Stimulated activated CD8-positive, alpha-beta memory T cell treated with anti-CD3 and anti-CD28 coated beads, Interleukin-12 subunit alpha, Interleukin-12 subunit beta, amount 100 ng/mL, for 1 hour (primary cell): ENCODE results near the gene AKAP17A.

ENCODE experiments used
- DNase-seq: peaks from one replicate; pipeline ENCODE4 v3.0.0-alpha.2; 2020; ENCODE audit warnings: low read depth

The AKAP17A gene

DNA sequence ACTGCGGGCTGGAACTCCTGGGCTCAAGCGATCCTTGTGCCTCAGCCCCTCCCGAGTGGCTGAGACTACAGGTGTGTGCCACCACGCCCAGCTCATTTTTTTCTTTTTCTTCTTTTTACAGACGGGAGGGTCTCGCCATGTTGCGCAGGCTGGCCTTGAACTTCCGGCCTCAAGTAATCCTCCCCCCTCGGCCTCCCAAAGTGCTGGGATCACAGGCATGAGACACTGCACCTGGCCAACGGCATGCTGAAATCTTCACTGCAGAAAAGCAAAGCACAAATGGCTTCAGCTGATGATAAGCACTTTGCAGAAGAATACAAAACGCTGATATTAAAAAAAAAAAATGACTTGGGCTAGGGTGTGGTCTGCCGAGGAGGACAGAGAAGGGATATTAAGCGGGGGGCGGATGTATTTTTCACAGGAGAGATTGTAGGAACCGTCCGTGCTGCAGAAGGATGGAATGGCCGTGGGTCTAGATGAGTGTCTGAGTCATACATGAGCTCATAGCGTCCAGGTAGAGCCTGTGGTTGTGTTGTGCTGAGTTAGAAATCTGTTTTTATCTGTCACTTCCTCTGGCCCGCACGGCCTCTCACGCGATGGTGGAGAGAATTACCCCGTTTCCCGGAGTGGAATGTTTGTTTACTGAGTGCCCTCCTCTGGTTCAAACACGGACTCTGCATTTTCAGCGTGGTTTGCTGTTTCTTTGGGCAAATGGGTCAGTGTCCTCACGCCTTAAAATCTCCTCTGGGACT is 8.5 kb upstream of the AKAP17A start:
- peak; percentile 29 for DNase-seq

DNA sequence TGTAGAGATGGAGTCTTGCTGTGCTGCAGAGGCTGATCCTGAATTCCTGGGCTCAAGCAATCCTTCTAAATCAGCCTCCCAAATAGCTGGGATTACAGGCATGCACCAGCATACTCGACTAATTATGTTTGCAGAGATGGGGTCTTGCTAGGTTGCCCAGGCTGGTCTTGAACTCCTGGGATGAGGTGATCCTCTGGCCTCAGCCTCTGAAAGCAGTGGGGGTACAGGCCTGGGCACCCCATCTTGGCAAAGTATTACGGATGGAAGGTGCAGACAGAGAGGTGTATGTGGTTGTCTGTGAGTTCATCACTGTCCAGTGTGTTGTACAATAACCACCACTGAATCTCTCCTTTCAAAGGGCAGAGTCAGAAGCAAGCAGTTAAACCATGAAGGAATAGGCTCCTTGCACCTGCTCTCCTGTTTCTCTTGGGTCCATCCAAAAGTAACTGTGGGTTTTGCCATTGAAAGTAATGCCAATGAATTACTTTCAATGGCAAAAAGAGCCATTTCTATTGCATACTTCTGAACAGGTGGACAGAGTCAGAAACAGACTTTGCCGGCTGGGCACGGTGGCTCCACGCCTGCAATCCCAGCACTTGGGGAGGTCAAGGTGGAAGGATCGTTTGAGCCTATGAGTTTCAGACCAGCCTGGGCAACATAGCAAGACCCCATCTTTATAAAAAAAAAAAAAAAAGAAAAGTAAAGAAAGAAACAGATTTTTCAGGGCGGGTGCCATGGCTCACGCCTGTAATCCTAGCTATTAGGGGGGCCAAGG is 7.0 kb upstream of the AKAP17A start:
- DNase-seq: no peak

DNA sequence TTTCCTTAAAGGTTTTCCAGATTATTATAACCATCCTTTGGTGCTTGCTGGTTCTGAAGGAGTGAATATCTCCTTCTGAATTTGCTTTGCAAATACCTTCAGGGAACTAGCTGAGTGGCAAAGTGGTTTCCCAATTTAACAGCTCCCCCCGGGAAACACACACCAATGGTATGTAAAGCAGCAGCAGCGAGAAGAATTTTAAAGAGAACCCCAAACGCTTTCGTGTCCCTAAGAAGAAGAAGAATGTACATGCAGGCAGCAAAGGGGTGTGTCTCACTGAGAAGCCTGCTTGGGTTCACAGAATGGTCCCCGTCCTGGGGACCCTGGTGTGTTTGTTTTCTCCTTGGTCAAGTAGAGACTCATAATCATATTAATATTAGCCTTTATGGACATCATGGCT is 4.2 kb upstream of the AKAP17A start:
- no peak for DNase-seq

DNA sequence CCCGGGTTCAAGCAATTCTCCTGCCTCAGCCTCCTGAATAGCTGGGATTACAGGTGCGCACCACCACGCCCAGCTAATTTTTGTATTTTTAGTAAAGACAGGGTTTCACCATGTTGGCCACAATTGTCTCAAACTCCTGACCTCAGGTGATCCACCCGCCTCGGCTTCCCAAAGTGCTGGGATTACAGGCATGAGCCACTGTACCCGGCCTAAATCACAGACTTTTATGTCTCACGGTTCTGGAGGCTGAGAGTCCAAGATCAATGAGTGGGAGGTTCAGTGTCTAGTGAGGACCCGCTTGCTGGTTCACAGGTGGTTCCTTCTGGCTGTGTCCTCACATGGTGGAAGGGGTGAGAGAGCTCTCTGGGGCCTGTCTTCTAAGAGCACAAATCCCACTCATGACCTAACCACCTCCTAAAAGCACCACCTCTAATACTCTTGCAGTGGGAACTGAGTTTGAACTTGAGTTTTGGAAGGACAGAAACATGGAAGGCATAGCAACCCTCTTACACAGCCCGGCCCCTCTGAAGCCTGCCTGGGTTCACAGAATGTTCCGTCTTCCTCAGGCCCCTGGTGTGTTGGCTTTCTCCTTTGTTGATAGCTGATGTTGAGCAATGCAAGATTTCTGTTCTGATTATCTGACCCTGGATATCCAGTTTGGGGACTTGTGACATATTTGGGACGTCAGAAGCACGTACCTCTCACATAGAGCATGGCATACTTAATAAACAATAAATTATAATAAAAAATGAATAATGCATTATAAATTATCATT is 1.9 kb upstream of the AKAP17A start:
- DNase-seq: no peak

DNA sequence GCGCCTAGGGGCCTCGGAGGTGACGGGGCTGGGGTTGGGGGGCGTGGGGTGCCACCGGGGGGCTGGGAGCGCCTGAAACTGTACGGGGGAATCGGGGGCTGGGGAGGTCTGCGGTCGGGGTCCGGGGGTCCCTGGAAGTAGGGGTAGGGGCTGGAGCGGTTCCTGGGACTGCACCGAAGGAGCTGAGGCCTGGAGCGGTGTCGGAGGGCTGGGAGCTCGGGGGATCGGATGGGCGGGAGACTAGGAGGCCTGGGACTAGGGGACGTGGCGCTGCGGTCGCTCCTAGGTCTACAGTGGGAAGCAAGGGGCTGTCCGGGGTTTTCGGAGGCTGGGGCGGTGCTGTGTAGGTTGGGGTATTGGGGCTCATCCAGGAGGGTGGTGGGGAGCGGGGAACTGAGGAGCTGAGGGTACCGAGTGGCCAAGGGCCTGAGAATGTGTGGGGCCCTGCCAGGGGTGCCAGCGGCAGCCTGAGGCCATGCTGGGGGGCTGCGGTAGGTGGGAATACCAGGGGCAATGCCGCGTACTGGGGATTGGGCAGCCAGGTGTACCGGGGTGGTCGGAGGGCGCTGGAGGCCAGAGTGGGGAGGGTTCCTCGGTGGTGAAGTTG is 562 bp downstream of the AKAP17A start:
- DNase-seq: no peak

DNA sequence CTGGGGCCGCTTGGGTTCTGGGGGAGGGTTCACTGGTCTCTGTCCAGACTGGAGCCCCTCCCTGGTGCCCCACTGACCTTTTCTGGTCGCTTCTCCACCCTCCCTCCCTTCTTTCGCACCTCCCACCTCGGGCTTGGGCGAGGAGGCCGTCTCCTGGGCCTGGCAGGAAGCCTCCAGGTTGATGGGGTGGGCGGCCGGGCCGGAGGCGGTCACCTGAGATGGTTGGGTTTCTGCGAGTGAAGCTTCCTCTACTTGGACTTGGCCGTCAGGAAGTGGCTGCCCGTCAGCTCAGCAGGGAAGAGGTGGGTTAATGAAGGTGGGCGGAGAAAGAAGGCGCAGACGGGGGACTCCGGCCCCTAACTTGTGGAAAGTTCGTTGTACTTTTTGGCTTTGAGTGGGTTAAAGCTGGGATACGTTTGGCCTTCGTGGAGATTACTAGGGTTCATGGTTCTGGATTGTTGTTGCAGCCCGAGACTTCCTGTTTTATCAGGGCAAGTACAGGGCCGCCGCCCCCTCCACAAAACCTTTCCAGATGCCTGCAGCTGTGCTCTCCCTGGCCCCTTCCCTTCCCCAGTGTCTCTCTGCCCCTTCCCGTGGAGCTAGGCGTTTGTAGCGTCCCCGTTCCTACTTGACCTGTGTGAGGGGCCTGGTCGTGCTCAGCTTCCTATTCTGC is 1.2 kb downstream of the AKAP17A start:
- no peak for DNase-seq

DNA sequence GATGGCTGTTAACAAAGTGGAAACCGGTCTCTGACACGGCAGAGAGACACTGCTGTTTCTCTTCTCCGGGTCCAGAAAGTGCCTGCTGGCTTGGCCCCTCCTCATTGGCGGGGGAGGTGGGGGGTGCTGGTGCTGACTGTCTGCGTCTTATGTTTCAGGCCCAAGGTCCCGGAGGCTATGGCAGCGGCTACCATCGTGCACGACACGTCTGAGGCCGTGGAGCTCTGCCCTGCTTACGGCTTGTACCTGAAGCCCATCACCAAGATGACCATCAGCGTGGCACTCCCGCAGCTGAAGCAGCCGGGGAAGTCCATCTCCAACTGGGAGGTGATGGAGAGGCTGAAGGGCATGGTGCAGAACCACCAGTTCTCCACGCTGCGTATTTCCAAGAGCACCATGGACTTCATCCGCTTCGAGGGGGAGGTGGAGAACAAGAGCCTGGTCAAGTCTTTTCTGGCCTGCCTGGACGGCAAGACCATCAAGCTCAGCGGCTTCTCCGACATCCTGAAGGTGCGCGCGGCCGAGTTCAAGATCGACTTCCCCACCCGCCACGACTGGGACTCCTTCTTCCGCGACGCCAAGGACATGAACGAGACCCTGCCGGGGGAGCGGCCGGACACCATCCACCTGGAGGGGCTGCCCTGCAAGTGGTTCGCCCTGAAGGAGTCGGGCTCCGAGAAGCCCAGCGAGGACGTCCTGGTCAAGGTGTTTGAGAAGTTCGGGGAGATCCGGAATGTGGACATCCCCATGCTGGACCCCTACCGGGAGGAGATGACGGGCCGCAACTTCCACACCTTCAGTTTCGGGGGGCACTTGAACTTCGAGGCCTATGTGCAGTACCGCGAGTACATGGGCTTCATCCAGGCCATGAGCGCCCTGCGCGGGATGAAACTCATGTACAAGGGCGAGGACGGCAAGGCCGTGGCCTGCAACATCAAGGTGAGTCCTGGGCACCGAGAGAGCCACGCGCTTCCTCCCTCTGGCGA is 2.2 kb downstream of the AKAP17A start:
- DNase-seq: no peak

DNA sequence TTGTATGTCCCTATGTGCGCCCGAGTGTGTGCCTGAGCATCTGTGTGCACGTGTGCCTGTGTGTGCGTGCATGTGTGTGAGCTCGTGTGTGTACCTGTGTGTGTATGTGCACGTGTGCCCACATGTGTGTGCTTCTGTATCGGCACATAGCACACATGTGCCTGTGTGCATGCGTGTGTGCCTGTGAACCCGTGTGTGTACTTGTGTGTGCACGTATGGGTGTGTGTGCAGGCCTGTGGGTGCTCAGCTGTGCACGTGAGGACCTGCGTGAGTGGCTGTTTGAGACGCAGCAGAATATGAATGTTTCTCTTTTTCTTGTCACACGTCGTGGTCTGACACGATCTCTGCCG is 4.3 kb downstream of the AKAP17A start:
- no peak for DNase-seq

DNA sequence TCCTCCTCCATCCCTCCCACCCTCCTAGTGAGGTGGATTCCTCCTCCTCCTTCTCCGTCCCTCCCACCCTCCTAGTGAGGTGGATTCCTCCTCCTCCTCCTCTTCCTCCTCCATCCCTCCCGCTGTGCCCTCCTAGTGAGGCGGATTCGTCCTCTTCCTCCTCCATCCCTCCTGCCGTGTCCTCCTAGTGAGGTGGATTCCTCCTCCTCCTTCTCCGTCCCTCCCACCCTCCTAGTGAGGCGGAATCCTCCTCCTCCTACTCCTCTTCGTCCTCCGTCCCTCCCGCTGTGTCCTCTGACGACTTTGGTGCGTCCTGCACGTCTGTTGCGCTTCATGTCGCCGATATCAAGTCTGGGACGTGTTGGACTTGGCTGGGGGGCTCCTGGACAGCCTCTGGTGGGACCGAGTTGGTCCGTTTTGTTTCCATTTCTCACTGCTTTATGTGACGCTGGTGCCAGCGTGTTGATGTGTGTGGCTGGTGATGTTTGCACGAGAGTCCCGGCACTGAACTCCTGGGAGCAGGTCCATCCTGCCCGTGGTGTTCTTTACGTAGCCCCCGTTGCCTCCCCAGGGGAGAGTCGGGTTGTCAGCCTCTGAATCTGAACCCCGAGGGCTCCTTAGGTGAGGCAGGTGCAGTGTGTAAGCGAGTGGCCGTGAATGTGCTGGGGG is 5.4 kb downstream of the AKAP17A start:
- DNase-seq: no peak

DNA sequence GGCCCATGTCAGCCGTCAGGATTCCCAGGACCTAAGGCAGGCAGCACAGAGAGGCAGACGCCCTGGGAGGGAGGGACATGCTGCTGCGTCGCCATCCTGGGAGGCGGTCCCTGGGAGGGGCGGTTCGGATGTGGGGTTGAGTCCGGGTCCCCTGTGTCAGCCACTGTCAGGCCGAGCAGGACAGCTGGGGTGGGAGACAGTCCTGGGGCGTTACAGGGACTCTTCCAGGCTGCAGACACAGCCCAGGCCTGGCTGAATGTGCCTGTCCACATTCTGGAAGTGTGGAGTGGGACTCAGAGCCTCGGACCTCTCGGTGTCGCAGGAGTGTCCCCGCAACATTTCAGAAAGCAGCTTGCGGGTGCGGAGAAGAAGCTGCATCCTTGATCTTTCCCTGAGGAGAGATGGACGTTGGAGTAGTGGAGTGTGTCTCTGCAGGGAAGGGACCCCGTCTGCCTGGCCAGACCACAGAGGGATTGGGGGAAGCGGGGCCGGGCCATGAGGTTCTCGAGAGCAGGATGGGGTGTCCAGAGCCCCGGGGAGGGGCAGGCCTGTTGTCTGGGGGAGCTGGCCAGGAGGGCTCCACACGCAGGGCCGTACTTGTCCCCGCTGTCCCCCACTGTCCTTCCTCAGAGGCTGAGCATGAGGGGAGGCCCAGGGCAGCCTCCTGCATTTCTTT is 6.1 kb downstream of the AKAP17A start:
- no peak for DNase-seq

DNA sequence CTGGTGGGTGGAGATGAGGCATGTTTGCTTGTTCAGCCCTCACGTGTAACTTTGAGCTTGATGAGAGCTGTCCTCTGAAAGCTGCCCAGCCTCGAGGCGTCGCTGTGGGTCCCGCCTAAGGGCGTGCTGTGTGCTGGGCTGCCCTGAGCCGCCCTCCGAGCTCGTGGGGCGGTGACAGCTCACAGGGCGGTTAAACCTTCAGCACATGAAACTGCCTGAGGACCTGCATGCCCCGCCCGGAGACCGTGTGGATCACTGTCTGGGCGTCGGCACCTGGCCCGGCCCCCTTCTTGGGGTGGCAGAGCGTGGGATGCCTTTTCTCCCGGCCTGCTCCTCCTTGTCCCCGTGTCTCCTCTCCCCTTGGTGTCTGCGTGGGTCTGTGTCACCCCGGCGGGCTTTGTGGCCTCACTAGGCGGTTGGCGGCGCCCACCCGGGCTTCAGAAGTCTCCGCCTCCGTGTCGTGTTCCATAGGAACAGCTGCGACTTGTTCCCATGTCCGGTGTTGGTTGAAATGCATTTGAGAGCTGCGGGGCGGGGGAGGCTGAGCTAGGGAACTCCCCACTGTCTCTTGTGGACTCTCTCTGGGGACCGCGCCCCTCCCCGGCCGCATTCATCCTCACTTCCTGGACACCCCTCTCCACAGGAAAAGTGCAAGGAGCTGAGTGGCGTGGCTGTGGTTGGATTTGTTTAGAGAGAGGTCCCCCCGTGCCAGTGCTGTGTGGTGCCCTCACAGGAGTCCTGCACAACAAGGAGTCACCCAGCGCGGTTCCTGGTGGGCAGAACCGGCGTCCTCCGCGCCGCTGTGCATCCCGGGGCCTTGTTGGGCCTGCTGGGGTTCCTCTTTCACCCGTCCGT is 6.8 kb downstream of the AKAP17A start:
- DNase-seq: no peak

DNA sequence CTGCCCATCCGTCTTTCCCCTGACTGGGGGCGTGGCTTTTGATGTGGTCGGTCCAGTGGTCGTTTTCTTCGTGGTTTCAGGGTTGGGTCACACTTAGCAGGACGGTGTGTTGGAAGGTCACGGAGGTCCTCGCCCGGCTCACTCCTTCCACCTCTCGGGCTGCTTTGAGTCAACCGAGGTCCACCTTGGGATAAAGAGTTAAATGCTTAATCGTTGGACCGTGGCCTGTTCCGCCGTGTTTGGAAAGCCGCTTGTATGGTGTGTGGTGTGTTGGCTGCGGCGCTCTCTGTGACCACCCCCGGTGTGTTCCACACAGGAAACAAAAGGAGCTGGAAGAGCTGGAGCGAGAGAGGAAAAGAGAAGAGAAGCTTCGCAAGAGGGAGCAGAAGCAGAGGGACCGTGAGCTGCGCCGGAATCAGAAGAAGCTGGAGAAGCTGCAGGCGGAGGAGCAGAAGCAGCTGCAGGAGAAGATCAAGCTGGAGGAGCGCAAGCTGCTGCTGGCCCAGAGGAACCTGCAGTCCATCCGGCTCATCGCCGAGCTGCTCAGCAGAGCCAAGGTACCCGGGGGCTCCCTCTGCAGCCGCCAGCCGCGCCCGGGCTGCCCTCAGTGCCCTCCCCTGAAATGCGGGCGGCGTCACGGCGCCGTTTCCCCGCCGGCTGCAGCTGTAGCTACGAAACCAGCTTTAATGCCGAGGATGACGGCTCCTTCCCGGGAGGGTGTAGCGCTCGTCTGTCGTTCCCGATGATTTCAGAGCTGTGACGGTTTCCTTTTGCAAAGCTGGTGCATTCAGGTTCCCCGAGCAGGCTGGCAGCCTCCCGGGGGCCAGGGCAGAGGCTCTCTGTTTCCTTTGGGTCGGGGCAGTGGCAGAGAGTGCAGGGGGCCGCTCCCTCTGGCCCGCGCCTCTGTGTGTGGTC is 7.7 kb downstream of the AKAP17A start:
- DNase-seq: no peak

DNA sequence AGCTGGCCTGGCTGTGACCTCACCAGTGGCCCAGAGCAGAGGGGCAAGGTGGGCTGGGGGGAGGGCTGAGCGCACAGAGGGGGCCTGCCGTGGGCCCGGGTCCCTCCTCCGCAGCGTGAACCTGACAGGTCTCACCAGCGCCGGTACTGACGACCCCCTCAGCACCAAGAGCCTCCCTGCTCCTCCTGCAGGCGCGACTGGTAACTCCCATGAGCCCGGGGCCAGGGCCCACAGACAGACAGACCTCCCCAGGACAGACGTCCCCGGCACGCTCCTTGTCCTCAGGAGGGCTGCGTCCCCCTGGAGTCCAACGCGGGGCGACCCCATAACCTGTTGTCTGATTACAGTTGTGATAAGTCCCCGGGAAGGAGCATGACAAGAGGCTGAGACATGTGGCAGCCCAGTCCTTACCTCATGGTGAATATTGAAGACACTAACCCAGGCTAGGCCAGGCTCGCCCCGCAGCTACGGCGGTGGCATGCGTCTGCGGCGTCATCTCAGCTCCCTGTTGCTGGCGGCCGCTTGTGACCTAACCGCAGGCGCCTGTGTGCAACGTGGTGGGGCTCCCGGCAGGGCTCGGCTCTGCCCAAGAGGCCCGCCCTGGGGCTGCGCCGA is 8.5 kb downstream of the AKAP17A start:
- DNase-seq: no peak

DNA sequence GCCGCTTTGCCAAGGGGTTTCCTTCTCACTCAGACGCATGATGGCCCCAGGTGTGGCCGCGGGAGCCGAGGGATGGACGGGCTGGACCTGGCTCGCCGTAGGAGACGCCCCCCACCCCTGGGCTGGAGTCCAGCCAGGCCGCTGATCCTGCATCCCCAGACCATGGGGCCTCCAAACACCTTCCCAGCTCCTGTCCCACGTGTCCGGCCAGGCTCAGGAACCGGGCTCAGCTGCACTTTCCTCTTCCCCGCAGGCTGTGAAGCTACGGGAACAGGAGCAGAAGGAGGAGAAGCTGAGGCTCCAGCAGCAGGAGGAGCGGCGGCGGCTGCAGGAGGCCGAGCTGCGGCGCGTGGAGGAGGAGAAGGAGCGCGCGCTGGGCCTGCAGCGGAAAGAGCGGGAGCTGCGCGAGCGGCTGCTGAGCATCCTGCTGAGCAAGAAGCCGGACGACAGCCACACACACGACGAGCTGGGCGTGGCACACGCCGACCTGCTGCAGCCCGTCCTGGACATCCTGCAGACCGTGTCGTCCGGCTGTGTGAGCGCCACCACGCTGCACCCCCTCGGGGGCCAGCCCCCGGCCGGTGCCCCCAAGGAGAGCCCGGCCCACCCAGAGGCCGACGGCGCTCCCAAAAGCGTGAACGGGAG is 9.1 kb downstream of the AKAP17A start:
- no peak for DNase-seq

DNA sequence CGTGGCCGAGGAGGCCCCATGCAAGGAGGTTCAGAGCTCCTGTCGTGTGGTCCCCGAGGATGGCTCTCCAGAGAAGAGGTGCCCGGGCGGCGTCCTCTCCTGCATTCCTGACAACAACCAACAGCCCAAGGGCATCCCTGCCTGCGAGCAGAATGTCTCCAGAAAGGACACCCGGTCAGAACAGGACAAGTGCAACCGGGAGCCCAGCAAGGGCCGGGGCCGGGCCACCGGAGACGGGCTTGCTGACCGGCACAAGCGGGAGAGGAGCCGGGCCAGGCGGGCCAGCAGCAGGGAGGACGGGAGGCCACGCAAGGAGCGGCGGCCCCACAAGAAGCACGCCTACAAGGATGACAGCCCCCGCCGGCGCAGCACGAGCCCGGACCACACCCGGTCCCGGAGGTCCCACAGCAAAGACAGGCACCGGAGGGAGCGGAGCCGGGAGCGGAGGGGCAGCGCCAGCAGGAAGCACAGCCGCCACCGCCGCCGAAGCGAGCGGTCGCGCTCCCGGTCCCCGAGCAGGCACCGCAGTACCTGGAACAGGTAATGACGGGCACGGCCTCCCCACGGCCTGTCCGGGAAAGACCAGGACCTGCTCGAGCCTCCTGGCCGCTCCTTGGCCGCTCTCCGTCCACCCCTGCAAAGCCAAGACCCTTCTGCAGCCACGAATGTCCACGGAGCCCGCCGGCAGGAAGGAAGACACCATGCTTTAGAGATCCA is 9.8 kb downstream of the AKAP17A start:
- DNase-seq: no peak

DNA sequence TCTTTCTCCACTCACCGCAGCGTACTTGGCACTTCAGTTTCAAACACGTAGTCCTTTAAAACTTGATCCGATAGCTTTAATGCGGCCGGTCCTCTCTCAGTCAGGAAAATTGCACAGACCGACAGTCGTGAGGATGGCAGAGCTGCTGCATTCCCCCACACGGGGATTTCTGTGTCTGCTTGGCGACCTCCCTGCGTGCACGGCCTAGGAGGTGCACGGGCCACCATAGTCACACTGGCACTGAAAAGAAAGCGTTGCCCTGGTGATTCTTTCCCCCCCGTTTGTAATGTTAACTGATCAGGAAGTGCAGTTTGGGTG is 10.3 kb downstream of the AKAP17A start:
- no peak for DNase-seq
